Immature natural killer cell (primary cell): ENCODE measurements around the gene CDK18. TPM values are rescaled to one million over a fixed set of nuclear protein-coding genes. Genes with fewer than 3 reads are reported as not detected.

ENCODE experiments used
- DNase-seq, 3 donors: peaks; one replicate each; pipeline ENCODE4 v3.0.0; 2022; ENCODE audit warnings: mixed read lengths in 1 of 3
- H3K27ac Mint-ChIP-seq, 6 donors: one replicate each; pipeline ENCODE4 v1.8.0; 2020; ENCODE audit warnings: mixed read lengths in 6 of 6, mild to moderate bottlenecking in 5 of 6, inconsistent platforms in 4 of 6, moderate library complexity in 3 of 6
- H3K27me3 Mint-ChIP-seq, 3 donors: one replicate each; pipeline ENCODE4 v1.8.0; 2020 to 2021; ENCODE audit warnings: low read depth in 3 of 3, mild to moderate bottlenecking in 3 of 3, mixed read lengths in 3 of 3, moderate library complexity in 3 of 3, inconsistent platforms in 1 of 3
- H3K36me3 Mint-ChIP-seq, 3 donors: one replicate each; pipeline ENCODE4 v1.8.0; 2020; ENCODE audit warnings: mixed read lengths in 3 of 3, inconsistent platforms in 2 of 3, mild to moderate bottlenecking in 2 of 3
- H3K4me1 Mint-ChIP-seq, 2 donors: one replicate each; pipeline ENCODE4 v1.8.0; 2020; ENCODE audit warnings: inconsistent platforms in 2 of 2, mild to moderate bottlenecking in 2 of 2, mixed read lengths in 2 of 2, moderate library complexity in 1 of 2
- H3K4me3 Mint-ChIP-seq, 5 donors: one replicate each; pipeline ENCODE4 v1.8.0; 2020; ENCODE audit warnings: mild to moderate bottlenecking in 5 of 5, mixed read lengths in 5 of 5, inconsistent platforms in 3 of 5, moderate library complexity in 3 of 5
- H3K9me3 Mint-ChIP-seq, 6 donors: one replicate each; pipeline ENCODE4 v1.8.0; 2020; ENCODE audit warnings: mild to moderate bottlenecking in 6 of 6, mixed read lengths in 6 of 6, inconsistent platforms in 4 of 6, moderate library complexity in 3 of 6
- polyA plus RNA-seq, 3 donors: library from polyadenylated mRNA; unstranded; fragments of 300-500 nt; fragmentation: Illumina TruSeq; gene quantifications; one replicate each; pipeline ENCODE4 v1.2.3, GENCODE V29; 2021

CDK18 gene
- polyA plus RNA-seq, 3 donors from 2014 or later: 0.61 to 0.74 TPM; not detected in 1

- Mint-ChIP-seq H3K9me3 (no peaks in the 10 kb centered on the region), H3K36me3 (no peaks in the 10 kb centered on the region), H3K4me3 (peak overlapping the region in 1 of 5 donors; percentile 2), H3K4me1 (peaks cover 52 to 54% of the 10 kb centered on the region in 2 donors), H3K27ac (peak overlapping the region in 2 of 6 donors; percentile 40 to 62), H3K27me3 (peaks cover 15 to 16% (median 16%) of the 10 kb centered on the region in 3 donors)
- peak; percentile 74 to 79 (median 77) for DNase-seq
These were observed 19.2 kb upstream of the CDK18 start for GRCh38 chr1:205484985-205485967.

- H3K27me3 Mint-ChIP-seq: peaks cover 9 to 11% (median 10%) of the 10 kb centered on the region in 3 donors
- no peaks in the 10 kb centered on the region for H3K9me3 Mint-ChIP-seq
- no peaks in the 10 kb centered on the region for H3K36me3 Mint-ChIP-seq
- peaks cover 43 to 45% of the 10 kb centered on the region in 2 donors for H3K4me1 Mint-ChIP-seq
- no peak overlapping the region for H3K4me3 Mint-ChIP-seq
- no peak for DNase-seq
- H3K27ac Mint-ChIP-seq: no peak overlapping the region
These were observed 18.2 kb upstream of the CDK18 start for GRCh38 chr1:205486258-205486657.

- peaks cover 25 to 27% of the 10 kb centered on the region in 2 donors for H3K4me1 Mint-ChIP-seq
- no peaks in the 10 kb centered on the region for H3K9me3 Mint-ChIP-seq
- peaks cover 7 to 12% (median 9%) of the 10 kb centered on the region in 3 donors for H3K27me3 Mint-ChIP-seq
- H3K27ac Mint-ChIP-seq: peak overlapping the region in 1 of 6 donors; percentile 0
- no peaks in the 10 kb centered on the region for H3K36me3 Mint-ChIP-seq
- H3K4me3 Mint-ChIP-seq: no peak overlapping the region
- DNase-seq: peak; percentile 43 to 50 (median 43)
These were observed 16.3 kb upstream of the CDK18 start for GRCh38 chr1:205488074-205488723.

GRCh38 chr1:205491794-205492193 is 12.7 kb upstream of the CDK18 start:
- Mint-ChIP-seq H3K9me3 (no peaks in the 10 kb centered on the region), H3K27ac (no peak overlapping the region), H3K4me1 (peaks cover 3 to 7% of the 10 kb centered on the region in 2 donors), H3K27me3 (peaks cover 5 to 9% (median 7%) of the 10 kb centered on the region in 3 donors), H3K36me3 (no peaks in the 10 kb centered on the region), H3K4me3 (no peak overlapping the region)
- no peak for DNase-seq

- H3K4me3 Mint-ChIP-seq: no peak overlapping the region
- no peak for DNase-seq
- H3K9me3 Mint-ChIP-seq: no peaks in the 10 kb centered on the region
- peaks cover 8 to 10% (median 9%) of the 10 kb centered on the region in 3 donors for H3K27me3 Mint-ChIP-seq
- H3K27ac Mint-ChIP-seq: no peak overlapping the region
- H3K36me3 Mint-ChIP-seq: no peaks in the 10 kb centered on the region
- H3K4me1 Mint-ChIP-seq: peaks cover 3 to 7% of the 10 kb centered on the region in 2 donors
These were observed 12.2 kb upstream of the CDK18 start for GRCh38 chr1:205492201-205492667.

GRCh38 chr1:205492774-205493173 is 11.7 kb upstream of the CDK18 start:
- DNase-seq: no peak
- Mint-ChIP-seq H3K4me3 (no peak overlapping the region), H3K27ac (no peak overlapping the region), H3K27me3 (peaks cover 8 to 10% (median 9%) of the 10 kb centered on the region in 3 donors), H3K36me3 (no peaks in the 10 kb centered on the region), H3K9me3 (no peaks in the 10 kb centered on the region), H3K4me1 (peaks cover 3 to 7% of the 10 kb centered on the region in 2 donors)

- Mint-ChIP-seq H3K4me1 (peaks cover 3 to 7% of the 10 kb centered on the region in 2 donors), H3K4me3 (no peak overlapping the region), H3K9me3 (no peaks in the 10 kb centered on the region), H3K27me3 (peaks cover 5 to 10% (median 9%) of the 10 kb centered on the region in 3 donors), H3K27ac (no peak overlapping the region), H3K36me3 (no peaks in the 10 kb centered on the region)
- DNase-seq: peak in 1 of 3 donors; percentile 14
These were observed 11.0 kb upstream of the CDK18 start for GRCh38 chr1:205493241-205494085.

GRCh38 chr1:205494115-205494514 is 10.4 kb upstream of the CDK18 start:
- no peak for DNase-seq
- Mint-ChIP-seq H3K4me1 (peaks cover 3 to 7% of the 10 kb centered on the region in 2 donors), H3K4me3 (no peak overlapping the region), H3K27ac (no peak overlapping the region), H3K36me3 (no peaks in the 10 kb centered on the region), H3K27me3 (peaks cover 5 to 10% (median 7%) of the 10 kb centered on the region in 3 donors), H3K9me3 (no peaks in the 10 kb centered on the region)

- Mint-ChIP-seq H3K9me3 (no peaks in the 10 kb centered on the region), H3K27ac (no peak overlapping the region), H3K36me3 (no peaks in the 10 kb centered on the region), H3K27me3 (peaks cover 2 to 8% (median 7%) of the 10 kb centered on the region in 3 donors), H3K4me3 (no peak overlapping the region), H3K4me1 (peaks cover 3 to 7% of the 10 kb centered on the region in 2 donors)
- no peak for DNase-seq
These were observed 9.1 kb upstream of the CDK18 start for GRCh38 chr1:205495237-205495823.

GRCh38 chr1:205496661-205497060 is 7.8 kb upstream of the CDK18 start:
- no peak overlapping the region for H3K4me3 Mint-ChIP-seq
- peaks cover 3 to 7% of the 10 kb centered on the region in 2 donors for H3K4me1 Mint-ChIP-seq
- H3K27ac Mint-ChIP-seq: no peak overlapping the region
- no peaks in the 10 kb centered on the region for H3K9me3 Mint-ChIP-seq
- H3K27me3 Mint-ChIP-seq: peaks cover 2 to 8% (median 7%) of the 10 kb centered on the region in 3 donors
- DNase-seq: no peak
- H3K36me3 Mint-ChIP-seq: no peaks in the 10 kb centered on the region

- no peak overlapping the region for H3K4me3 Mint-ChIP-seq
- H3K27me3 Mint-ChIP-seq: peaks cover 2 to 8% (median 5%) of the 10 kb centered on the region in 3 donors
- H3K9me3 Mint-ChIP-seq: no peaks in the 10 kb centered on the region
- peaks cover 3 to 7% of the 10 kb centered on the region in 2 donors for H3K4me1 Mint-ChIP-seq
- no peak overlapping the region for H3K27ac Mint-ChIP-seq
- no peaks in the 10 kb centered on the region for H3K36me3 Mint-ChIP-seq
- no peak for DNase-seq
These were observed 7.1 kb upstream of the CDK18 start for GRCh38 chr1:205497351-205497750.

- no peaks in the 10 kb centered on the region for H3K36me3 Mint-ChIP-seq
- H3K4me3 Mint-ChIP-seq: no peak overlapping the region
- H3K27me3 Mint-ChIP-seq: peaks cover 3 to 7% (median 6%) of the 10 kb centered on the region in 3 donors
- peaks cover 4 to 5% of the 10 kb centered on the region in 2 donors for H3K4me1 Mint-ChIP-seq
- no peaks in the 10 kb centered on the region for H3K9me3 Mint-ChIP-seq
- DNase-seq: no peak
- no peak overlapping the region for H3K27ac Mint-ChIP-seq
These were observed 4.7 kb upstream of the CDK18 start for GRCh38 chr1:205499789-205500188.
